GM19468 (cell line): ENCODE measurements around the gene CT45A10.
"Not testable (repeated sequence)": the region's sequence is repeated elsewhere in the genome, so short reads cannot be mapped to it uniquely, and the experiment has no call there.

ENCODE experiments used
- ATAC-seq: cut with Tn5 transposase; IDR thresholded peaks from one replicate; pipeline ENCODE4 v1.9.1; 2021; ENCODE audit warnings: mild to moderate bottlenecking, moderate library complexity, moderate number of reproducible peaks; ENCODE audit not compliant: unreplicated experiment; ENCODE audit errors: extremely low read depth

The CT45A10 gene, protein sequence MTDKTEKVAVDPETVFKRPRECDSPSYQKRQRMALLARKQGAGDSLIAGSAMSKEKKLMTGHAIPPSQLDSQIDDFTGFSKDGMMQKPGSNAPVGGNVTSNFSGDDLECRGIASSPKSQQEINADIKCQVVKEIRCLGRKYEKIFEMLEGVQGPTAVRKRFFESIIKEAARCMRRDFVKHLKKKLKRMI

GRCh38 chrX:135893294-135893817 lies at the start of gene CT45A10, which contains the start of gene SAGE1:
Gene CT45A10 (minus strand): TSS chrX:135893444. CDS start chrX:135885344, 8,100 bp downstream.
Gene SAGE1 (plus strand): TSS chrX:135893716. CDS start chrX:135896243, 2,527 bp downstream.
- no peak for ATAC-seq

DNA sequence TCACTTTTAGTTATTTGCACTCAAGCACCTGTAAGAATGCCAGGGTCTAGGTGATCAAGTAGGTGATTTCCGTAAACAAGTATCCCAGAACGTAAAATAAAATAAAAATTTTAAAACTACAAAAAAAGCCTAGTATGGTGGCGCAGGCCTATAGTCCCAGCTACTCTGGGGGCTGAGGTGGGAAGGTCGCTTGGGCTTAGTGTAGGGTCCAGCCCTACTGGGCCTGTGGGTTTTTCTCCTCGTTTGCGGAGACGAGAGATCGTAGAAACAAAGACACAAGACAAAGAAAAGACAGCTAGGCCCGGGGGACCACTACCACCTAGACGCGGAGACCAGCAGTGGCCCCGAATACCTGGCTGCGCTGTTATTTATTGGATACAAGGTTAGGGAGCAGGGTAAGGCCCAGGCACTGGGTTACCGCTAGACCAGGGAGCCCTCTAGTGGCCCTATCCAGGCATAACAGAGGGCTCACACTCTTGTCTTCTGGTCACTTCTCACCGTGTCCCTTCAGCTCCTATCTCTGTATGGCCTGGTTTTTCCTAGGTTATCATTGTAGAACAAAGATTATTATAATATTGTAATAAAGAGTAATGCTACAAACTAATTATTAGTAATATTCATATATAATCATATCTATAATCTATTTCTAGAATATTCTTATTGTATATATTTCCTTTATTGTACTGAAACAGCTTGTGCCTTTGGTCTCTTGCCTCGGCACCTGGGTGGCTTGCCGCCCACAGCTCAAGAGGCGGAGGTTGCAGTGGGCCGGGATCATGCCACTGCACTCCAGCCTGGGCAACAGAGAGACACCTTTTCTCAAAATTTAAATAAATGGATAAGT lies 38.6 kb upstream of the CT45A10 start:
- ATAC-seq: no peak

GRCh38 chrX:135927897-135928296 lies 34.7 kb upstream of the CT45A10 start:
- no peak for ATAC-seq

DNA sequence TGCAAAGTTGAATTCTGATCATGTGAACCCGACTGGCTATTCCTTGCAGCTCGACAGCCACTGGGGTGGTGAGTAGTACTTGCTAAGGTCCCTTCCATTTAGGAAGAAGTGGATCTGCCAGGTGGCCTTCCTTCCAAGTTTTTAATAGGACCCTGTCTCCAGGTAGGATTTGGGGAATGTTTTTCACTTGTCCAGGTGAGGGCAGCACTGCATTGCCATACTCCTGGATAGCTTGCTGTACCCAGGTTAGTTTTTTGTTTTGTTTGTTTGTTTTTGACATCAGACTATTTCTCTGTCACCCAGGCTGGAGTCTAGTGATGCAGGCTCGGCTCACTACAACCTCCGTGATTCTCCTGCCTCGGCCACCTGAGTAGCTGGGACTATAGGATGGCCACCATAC lies 30.1 kb upstream of the CT45A10 start:
- no peak for ATAC-seq

DNA sequence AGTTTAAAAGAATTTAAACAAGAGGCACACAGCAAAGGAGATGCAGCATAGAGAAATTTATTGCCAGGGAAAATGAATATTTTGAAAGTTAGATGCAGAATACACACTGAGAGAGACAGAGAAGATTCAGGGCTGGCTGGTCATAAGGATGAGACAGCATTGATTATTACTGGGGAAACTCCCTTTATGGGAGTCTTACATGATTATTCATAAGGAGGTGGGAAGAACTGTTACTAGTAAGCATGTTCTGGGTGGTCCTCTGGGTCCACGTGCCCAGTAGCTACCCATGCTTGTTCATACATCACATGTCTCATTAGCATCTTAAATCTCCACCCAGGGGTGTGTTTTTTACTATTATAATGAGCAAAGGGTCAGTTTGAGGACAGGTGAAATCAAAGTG lies 27.3 kb upstream of the CT45A10 start:
- not testable (repeated sequence) for ATAC-seq

DNA sequence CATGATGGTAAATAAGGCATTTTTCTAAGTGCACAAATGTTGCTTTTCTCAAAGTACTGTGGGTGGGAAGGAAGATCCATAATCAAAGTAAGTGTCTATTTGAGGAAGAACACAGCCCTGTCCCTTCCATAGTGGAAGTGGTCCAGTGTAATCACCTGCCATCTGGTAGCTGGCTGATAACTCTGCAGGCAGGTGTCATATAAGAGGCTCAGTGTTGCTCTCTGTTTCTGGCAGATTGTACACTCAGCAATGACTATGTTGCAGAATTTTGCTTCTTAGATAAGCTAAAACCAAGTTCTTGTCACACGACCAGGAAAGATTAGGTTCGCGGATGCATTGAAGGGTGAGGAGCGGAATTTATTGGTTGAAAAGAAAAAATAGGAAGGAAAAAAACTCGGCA lies 21.2 kb upstream of the CT45A10 start:
- ATAC-seq: no peak

DNA sequence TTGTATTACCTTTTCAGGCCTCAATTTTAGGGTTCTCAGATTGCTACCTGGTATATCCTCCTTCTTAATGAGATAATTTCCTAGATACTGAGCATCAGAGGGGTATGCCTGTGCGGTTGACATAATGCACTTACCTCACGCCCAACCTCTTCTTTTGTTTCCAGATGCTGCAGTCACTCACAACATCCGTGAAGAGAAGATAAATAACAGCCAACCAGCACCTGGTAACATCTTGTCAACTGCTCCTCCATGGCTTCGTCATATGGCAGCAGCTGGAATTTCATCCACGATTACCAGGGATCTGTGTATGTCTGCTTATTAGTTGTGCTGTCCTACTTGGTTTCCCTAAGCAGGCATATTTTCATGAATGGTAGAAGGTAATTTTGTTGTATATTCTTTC lies 17.0 kb upstream of the CT45A10 start:
- no peak for ATAC-seq

GRCh38 chrX:135892781-135893180 lies 463 bp downstream of the CT45A10 start:
- no peak for ATAC-seq

GRCh38 chrX:135890087-135890585 lies 3.1 kb downstream of the CT45A10 start:
- no peak for ATAC-seq

GRCh38 chrX:135888976-135889375 lies 4.3 kb downstream of the CT45A10 start:
- not testable (repeated sequence) for ATAC-seq

GRCh38 chrX:135888230-135888629 lies 5.0 kb downstream of the CT45A10 start:
- not testable (repeated sequence) for ATAC-seq

GRCh38 chrX:135882741-135883140 lies 10.5 kb downstream of the CT45A10 start:
- ATAC-seq: not testable (repeated sequence)

GRCh38 chrX:135871712-135872111 lies 21.5 kb downstream of the CT45A10 start, which contains the start of gene CT45A9:
Gene CT45A9 (minus strand): TSS chrX:135871812. CDS start chrX:135868061, 3,751 bp downstream.
- not testable (repeated sequence) for ATAC-seq

GRCh38 chrX:135854438-135854837 lies 38.8 kb downstream of the CT45A10 start, which contains the start of gene CT45A8:
Gene CT45A8 (minus strand): TSS chrX:135854538. CDS start chrX:135850783, 3,755 bp downstream.
- ATAC-seq: not testable (repeated sequence)

DNA sequence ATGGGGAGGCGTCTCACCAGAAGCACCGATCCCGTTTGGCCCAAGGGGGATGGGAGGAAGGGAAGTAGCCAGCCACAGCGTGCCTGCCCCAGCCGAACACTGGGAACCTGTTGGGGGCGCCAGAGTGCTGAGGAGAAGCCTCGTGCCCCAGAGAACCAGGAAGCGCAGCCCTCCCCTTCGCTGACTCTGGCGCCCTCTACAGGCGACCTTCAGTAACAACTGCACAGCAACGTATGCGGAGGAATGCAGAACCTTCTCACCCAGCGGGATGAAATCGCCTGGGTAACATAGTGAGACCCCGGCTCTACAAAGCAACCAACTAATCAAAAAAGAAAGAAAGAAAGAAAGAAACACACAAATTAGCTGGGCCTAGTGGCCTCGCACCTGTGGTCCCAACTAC lies 56.1 kb downstream of the CT45A10 start, which contains the start of gene CT45A7:
Gene CT45A7, minus strand, starts transcription at position 101 of the 400 bp plus-strand sequence. CDS start 3,747 bp downstream, outside the sequence.
- ATAC-seq: not testable (repeated sequence)
